GM19468 (cell line): Measurements from ENCODE around the gene ANKRD13B.

Experiments used
- ATAC-seq: cut with Tn5 transposase; IDR thresholded peaks from one replicate; pipeline ENCODE4 v1.9.1; 2021; ENCODE audit warnings: mild to moderate bottlenecking, moderate library complexity, moderate number of reproducible peaks; ENCODE audit not compliant: unreplicated experiment; ENCODE audit errors: extremely low read depth

The ANKRD13B gene

DNA sequence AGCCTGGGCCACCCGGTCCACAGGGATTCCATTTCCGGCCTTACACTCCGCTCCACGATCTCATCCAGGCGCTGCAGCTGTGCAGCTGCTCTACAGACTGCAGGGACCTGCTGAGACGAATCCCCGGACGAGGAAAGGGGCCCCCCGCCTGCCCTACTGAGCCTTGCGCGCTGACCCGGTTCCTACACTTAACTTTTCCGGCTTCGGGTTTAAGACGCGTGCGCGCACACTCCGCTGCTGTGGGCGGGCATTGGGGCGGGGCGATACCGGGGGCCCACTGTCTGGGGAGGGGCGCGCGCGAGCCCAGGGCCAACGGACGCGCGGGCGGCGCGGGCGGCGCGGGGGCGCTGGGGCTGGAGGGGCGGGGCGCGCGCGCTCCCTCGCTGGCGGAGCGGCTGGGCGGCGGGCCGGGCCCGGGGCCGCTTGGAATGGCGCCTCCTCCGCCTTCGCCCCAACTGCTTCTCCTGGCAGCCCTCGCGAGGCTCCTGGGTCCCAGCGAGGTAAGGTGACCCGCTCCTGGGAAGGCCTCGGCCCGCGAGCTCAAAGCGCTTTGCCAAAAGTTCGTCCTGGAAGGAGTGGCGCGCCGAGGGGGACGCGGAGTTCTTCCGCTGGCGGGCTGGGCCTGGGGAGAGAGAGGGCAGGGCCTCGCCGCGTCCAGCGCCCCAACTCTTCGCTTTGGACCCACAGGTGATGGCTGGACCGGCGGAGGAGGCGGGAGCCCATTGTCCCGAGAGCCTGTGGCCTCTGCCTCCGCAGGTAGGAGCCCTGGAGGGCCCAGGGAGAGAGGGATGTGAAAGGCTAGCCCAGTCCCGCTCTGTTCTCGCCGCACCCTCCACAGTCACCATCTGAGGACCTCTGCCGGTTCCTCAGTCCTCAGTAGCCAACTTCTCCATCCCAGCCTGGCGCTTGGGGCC is 24.3 kb upstream of the ANKRD13B start, which contains the start of gene TP53I13:
TP53I13 (plus strand) TSS at position 371 of the 914 bp plus-strand sequence; CDS start at position 429, 58 bp downstream.
- no peak for ATAC-seq

DNA sequence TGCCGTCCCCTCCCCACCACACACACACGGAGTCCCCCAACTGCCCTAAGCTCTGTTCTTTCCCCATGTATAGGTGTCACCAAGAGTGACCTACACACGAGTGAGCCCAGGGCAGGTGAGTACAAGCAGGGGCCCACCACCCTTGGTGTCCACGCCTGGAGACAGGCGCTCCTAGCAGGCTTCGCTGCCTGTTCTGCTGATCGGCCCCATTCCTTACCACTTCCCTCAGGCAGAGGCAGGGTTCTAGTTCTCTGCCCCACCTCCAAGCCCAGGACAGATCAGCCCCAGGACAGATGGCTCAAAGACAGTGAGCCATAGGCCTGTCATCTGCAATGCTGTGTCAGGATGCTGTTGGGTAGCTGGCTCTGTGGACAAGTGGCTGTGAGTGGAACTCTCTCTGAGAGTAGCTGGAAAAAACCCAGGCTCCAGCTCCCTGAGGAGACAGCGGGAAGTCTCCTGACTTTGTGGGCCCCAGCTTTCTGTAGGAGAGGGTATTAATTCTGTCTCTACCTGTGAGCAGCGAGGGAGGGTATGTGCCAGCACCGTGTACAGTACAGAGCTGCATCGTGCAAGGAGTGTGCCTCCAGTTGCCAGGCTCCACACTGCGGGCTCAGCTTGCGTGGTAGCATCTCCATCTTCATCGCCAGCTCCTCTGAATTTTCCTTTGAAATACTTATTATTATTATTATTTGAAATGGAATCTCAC is 23.5 kb upstream of the ANKRD13B start:
- ATAC-seq = no peak

DNA sequence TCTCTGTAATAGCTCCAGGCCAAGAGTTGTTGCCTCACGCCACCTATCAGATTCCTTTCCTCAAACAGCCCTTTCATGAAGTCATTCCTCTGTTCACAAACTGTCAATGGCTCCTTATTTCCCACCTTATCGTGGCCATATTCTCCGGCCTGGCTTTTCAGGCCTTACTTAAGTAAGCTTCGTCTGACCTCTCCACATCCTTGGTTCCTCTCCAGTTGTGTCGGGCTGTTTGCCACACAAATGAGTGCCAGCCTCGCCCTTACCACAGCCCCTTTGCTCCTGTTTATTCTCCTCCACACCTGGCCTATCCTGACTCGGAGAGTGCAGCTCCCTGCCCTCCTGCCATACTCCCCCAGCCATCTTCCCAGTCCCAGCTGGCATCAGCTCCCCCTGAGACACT is 22.4 kb upstream of the ANKRD13B start:
- no peak for ATAC-seq

DNA sequence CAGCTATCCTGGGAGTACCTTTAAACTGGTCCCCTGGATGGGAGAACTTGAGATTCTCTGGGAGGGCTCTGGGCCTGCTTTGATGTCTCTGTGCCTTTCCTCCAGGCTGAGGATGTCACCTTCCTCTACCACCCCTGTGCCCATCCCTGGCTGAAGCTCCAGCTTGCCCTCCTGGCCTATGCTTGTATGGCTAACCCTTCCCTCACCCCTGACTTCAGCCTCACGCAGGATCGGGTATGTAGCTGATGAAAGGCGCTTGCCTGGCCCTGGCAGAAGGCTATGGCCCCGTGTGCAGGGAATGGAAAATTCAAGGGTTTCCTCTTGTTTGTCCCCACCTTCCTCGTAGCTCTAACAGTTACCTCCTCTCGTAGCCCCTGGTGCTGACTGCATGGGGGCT is 21.4 kb upstream of the ANKRD13B start:
- ATAC-seq = no peak

DNA sequence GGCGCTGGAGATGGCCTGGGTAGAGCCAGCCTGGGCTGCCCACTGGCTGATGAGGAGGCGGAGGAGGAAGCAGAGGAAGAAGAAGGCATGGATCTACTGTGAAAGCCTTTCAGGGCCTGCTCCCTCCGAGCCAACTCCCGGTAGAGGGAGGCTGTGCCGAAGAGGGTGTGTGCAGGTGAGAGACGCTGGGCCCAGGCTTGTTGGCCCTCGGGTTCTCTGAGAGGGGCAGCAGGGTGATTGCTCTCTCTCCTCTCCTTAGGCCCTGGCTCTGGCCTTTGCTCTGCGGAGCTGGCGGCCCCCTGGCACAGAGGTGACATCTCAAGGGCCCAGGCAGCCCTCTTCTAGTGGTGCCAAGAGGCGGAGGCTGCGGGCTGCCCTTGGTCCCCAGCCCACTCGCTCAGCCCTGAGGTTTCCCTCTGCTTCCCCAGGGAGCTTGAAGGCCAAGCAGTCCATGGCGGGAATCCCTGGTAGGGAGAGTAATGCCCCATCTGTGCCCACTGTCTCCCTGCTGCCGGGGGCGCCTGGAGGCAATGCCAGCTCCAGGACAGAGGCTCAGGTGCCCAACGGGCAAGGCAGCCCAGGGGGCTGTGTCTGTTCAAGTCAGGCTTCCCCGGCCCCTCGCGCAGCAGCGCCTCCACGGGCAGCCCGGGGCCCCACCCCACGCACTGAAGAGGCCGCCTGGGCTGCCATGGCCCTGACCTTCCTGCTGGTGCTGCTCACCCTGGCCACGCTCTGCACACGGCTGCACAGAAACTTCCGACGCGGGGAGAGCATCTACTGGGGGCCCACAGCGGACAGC is 20.9 kb upstream of the ANKRD13B start:
- no peak for ATAC-seq

DNA sequence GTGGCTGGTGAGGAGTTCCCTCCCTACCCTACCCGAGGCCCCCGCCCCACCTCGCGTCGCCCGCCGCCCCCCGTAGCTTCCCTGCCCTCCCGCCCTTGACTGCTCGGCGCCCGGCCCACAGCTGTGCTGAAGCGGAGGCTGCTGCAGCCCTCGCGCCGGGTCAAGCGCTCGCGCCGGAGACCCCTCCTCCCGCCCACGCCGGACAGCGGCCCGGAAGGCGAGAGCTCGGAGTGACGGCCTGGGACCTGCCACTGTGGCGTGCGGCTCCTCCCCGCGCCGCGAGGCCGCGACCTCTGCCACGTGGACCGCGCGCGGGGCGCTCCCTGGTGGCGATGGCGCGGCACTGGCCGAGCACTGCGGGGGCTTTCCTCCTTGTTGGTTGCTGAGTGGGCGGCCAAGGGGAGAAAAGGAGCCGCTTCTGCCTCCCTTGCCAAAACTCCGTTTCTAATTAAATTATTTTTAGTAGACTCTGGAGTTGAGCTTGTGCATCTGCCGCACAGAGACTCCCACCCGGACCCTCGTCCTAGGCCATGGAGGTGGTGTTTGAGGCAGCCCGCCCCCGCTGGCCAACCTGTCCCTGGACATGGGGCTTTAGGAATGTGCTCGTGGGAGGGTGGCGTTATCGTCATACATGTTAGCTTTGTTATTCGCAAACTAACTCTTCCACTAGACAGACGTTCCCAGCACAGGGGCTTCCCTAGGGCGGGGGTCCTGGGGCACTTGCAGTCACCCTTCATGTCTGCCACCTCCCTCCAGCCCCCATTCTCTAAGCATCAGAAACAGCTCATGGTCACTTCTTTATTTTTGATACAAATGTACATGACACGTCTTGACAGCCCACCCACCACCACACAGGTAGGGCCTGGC is 20.0 kb upstream of the ANKRD13B start:
- ATAC-seq = no peak

DNA sequence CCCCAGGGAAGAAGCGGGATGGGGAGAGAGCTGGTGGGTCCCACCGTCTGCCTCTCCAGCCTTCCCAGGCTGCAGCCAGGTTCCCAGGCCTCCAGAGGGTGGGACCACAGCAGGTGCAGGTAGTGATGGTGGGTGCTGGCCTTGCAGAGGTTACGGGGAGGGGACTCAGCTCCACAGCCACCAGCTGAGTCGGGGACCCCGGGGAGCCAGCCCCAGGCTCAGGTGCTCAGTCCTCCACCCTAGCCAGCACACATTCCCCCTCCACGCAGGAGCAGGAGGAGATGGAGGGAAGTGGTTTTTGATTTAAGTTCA is 19.4 kb upstream of the ANKRD13B start:
- no peak for ATAC-seq

GRCh38 chr17:29573871-29574731 is 18.8 kb upstream of the ANKRD13B start:
- ATAC-seq = no peak

DNA sequence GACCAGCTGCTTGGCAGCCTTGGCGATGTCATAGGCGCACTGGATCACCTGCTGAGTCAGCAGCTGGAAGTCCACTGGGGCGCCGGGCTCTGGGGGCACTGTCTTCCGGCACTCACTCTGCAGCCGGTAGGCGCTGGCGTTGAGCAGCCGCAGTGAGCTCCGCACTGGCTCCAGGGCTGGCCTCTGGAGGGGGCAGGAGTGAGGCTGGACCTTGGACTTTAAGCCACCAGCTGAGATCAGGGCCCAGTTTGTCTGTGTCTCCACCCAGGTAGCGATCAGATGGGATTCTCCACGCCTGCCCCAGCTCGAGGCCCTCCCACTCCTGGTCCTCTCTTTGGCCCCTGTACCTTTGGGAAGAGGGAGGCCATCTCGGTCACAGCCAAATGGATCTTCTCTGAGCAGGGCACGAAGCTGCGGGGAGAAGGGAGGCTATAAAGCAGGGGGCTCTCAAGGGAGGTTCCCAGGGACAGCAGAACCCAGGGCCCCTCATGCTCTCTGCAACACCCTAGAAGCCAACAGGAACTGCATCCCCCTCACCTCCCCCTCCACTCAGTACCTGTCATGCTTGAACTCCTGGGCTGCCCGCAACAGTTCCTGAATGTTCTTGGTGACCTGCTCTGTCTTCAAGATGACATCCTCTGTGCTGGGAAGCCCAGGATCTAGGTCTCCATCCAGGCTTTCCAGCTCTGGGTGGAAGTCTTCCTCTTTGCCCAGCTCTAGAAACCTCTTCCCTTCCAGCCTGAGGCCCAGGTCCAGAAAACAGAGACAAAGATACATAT is 18.0 kb upstream of the ANKRD13B start:
- no peak for ATAC-seq

DNA sequence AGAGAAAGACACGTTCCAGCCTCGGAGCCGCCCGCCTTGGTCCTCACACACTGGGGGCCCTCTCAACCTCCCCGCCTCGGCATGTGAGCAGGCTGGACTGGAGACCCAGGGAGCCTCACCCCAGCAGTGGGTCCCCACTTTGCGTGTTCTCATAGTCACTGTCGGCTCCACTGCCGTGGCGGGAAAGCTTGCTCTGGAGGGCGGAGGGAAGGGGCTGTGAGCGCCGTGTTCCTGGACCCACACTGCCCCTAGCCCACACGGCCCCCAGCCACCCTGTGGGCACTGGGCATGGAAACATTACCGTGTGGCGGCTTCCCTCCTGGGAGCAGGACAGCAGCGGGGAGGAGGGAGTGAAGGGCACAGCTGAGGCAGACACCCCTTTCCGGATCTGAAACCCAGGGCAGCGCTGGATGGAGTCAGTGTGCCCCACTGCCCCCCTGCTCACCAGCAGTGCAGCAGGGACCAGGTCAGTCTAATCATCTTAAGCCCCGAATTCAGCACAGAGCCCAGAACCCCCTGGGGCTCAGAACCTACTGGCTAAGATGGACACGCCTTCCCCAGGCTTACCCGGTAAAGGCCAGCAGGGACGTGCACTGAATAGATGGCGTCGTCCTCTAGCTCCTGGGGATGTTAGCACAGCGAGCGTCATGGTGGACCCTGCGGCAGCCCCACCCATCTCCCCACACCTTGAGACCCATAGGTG is 17.3 kb upstream of the ANKRD13B start:
- ATAC-seq = no peak

- ATAC-seq = no peak
Observed at GRCh38 chr17:29576214-29577000, 16.5 kb upstream of the ANKRD13B start.

DNA sequence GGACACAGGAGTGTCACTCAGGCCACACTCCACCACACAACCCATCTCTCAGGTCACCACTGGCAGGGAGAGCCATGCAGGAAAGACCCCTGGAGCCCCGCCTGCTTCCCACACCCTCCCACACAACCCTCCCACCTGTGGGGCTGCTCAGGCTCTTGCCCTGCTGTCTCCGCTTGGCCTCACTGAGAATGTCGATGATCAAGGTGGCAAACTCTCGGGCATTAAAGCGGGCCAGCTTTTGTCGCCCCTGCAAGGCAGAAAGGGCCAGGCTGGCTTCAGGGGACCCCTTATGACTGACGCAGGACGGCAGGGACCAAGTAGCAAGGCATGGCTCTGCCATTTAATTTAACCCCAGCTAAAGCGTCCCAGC is 15.9 kb upstream of the ANKRD13B start:
- no peak for ATAC-seq

DNA sequence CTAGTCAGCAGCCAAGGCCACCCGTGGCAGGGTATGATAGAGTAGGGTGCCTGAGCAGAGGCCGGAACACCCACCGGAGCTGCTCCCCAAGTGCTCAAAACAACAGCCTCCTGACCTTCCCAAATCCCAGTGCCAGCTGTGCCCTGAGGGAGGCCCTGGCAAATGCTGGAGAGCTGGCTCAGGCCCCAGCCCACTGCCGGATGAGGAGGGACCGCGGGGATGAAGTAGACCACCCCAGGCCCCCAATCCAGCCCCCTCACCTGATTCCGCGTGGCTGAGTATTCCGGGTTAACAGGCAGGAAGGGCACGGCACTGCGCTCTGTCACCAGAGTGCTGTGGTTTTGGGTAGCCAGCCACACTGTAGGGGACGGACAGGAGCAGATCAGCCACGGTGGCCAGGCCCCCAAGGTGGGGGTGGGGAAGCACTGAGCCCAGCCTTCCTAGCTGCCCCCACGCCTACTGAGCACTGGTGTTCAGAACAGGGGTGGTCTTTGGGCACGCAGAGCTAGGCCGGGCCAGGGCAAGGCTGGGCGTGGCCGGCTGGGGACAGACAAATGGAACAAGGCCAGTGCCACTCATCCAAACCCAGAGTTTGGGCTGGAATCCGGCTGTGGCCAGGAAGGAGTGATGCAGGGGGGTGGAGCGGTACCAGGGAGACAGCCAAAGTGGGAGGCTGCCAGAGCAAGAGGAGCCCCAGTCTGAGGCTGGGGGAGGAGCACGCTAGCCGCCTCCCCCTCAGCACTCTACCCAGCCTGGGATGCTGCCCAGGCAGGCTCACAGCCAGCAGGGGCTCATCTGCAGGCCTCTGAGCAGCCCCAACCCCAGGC is 15.3 kb upstream of the ANKRD13B start:
- ATAC-seq = no peak

DNA sequence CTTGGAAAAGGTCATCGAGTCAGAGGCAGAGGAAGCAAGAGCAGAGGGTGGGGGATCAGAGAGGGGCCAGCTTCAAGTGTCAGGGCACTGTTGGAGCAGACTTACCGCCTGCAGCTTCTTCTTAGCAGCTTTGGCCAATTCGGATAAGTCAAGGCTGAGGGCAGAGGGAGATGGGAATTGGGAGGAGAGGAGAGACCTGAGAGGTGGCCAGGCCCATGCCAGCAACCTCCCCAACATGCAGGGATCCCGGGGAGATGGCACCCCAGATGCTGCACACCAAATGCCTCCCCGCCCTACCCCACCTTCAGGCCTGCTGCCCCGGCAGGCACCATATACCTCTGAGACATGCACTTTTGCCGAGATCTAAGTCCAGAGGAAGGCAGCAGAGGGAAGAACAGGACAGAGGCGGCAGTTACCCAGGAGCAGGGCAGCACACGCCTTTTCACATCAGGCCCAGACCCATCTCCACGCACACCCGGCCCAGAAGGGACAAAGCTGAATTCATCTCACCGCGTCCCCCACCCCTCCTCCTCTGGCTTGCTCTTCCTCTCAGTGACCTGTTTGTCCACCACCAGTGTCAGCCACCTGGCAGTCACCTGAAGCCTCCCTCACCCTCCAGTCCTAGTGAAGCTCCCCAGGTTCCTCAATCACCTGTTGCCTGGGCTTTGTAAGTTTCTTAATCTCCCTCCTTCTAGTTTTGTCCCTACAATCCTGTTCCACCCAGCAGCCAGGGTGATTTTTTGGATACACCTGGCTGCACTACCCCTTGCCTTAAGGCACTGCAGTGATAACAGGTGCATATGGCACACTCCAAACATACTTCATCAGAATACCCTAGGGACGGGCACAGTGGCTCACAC is 14.1 kb upstream of the ANKRD13B start:
- no peak for ATAC-seq
